Measurements from ENCODE around the gene ANKRD42.

GRCh38 chr11:83249972-83250593 is 56.6 kb downstream of the ANKRD42 start:
- TF ChIP-seq CTCF (IDR thresholded peaks at IDR 0.05; ENCODE audit: borderline replicate concordance, extremely low read depth, low read length, poor library complexity, severe bottlenecking) = peak; percentile 68
- no peak for TF ChIP-seq EZH2 (IDR thresholded peaks at IDR 0.05; ENCODE audit: borderline replicate concordance, low read depth, low read length, severe bottlenecking)

Data from DND-41 (cell line).